Measurements from ENCODE around the gene BARX1.
"Not testable (repeated sequence)": the region's sequence is repeated elsewhere in the genome, so short reads cannot be mapped to it uniquely, and the experiment has no call there.

Gene BARX1

DNA sequence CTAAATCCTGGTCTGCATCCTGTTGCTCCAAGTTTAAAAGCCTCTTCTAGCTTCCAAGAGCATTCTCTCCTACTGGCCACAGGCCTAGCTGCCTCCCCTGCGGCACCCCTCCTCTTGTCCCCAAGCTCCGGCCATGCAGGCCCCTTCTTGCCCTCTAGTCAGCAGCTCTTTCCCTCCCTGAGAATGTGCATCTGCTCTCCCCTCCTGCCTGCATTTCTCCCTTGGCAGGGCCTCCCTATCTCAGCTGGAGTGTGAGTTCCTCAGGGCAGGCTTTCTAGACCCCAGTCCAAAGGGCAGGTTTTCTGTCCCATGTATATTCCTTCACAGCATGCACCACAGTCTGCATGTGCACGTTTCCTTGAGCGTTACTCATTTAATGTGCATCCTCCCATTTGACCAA lies 24.6 kb upstream of the BARX1 start:
- no peak for DNase-seq
- Histone ChIP-seq H3K9me3 (ENCODE audit: severe bottlenecking) (peaks cover 2% of the 10 kb centered on the region), H3K36me3 (no peaks in the 10 kb centered on the region), H3K27me3 (ENCODE audit: insufficient read depth, low read depth, severe bottlenecking) (no peaks in the 10 kb centered on the region), H3K27ac (no peak overlapping the region), H3K4me3 (ENCODE audit: low read depth, low read length) (no peak overlapping the region)
- TF ChIP-seq, protein P1, sequence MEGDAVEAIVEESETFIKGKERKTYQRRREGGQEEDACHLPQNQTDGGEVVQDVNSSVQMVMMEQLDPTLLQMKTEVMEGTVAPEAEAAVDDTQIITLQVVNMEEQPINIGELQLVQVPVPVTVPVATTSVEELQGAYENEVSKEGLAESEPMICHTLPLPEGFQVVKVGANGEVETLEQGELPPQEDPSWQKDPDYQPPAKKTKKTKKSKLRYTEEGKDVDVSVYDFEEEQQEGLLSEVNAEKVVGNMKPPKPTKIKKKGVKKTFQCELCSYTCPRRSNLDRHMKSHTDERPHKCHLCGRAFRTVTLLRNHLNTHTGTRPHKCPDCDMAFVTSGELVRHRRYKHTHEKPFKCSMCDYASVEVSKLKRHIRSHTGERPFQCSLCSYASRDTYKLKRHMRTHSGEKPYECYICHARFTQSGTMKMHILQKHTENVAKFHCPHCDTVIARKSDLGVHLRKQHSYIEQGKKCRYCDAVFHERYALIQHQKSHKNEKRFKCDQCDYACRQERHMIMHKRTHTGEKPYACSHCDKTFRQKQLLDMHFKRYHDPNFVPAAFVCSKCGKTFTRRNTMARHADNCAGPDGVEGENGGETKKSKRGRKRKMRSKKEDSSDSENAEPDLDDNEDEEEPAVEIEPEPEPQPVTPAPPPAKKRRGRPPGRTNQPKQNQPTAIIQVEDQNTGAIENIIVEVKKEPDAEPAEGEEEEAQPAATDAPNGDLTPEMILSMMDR (IDR thresholded peaks at IDR 0.05; ENCODE audit: low read depth, low read length) = no peak

DNA sequence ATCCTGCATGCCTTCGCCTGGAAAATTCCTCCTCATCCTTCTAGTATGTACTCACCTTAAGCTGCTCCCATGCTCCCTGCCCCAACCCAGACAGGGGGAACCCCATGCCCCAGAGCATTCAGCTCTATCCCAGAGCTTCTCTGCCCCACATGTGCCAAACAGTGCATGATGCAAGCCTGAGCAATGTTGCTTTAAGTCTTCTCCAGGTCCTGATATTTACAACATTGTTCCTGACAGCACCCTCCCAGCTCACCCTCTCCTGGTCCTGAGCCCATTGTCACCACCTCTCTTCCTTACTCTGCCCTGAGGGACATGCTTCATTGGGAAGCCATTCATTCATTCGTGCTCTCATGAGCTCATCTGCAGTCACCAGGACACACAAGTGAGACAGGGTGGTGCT lies 23.4 kb upstream of the BARX1 start:
- no peak for DNase-seq
- TF ChIP-seq, protein P1 (IDR thresholded peaks at IDR 0.05; ENCODE audit: low read depth, low read length) = no peak
- H3K36me3 ChIP-seq = no peaks in the 10 kb centered on the region
- H3K9me3 ChIP-seq (ENCODE audit: severe bottlenecking) = peaks cover 4% of the 10 kb centered on the region
- no peak overlapping the region for H3K4me3 ChIP-seq (ENCODE audit: low read depth, low read length)
- H3K27me3 ChIP-seq (ENCODE audit: insufficient read depth, low read depth, severe bottlenecking) = no peaks in the 10 kb centered on the region
- no peak overlapping the region for H3K27ac ChIP-seq

DNA sequence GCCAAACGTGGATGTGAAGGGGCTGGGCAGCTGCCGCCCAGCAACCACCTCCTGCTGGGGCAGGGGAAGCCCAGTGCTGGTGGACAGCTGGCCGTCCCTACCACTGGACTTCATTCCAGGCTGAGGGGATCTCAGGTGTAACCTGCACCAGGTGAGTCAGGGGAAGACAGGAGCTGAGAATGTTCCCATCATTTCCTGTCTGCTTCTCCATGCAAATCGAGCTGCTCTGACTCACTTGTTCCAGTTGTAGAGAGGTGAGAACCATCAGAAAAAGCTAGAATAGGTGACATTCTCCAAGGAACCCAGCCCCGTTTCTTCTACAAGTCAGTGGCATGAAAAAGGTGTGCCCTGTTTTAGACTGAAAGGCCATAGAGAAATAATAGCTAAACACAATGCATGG lies 21.8 kb upstream of the BARX1 start:
- H3K9me3 ChIP-seq (ENCODE audit: severe bottlenecking) = peaks cover 14% of the 10 kb centered on the region
- no peaks in the 10 kb centered on the region for H3K36me3 ChIP-seq
- no peak overlapping the region for H3K27ac ChIP-seq
- H3K27me3 ChIP-seq (ENCODE audit: insufficient read depth, low read depth, severe bottlenecking) = no peaks in the 10 kb centered on the region
- H3K4me3 ChIP-seq (ENCODE audit: low read depth, low read length) = no peak overlapping the region
- no peak for DNase-seq
- TF ChIP-seq, protein P1 (IDR thresholded peaks at IDR 0.05; ENCODE audit: low read depth, low read length) = no peak

DNA sequence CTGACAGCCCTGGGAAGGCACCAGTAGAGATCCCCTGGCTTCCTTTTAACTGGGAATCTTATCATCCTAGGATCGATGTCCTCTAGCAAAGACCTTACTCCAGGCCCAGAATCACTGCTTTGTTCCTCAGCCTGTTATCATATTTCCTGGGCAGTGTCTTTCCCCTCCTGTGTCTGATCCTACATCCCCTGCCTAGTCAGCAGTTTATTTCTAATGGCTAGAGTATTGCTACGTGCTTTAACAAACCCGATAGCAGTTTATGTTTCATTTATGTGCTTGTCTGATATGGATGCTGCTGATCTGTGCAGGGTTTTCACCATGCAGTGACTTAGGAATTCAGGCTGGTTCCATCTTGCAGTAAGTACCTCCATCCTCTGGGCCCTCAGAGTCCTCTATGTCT lies 20.9 kb upstream of the BARX1 start:
- Histone ChIP-seq H3K9me3 (ENCODE audit: severe bottlenecking) (peaks cover 16% of the 10 kb centered on the region), H3K27ac (no peak overlapping the region), H3K36me3 (no peaks in the 10 kb centered on the region), H3K27me3 (ENCODE audit: insufficient read depth, low read depth, severe bottlenecking) (no peaks in the 10 kb centered on the region), H3K4me3 (ENCODE audit: low read depth, low read length) (no peak overlapping the region)
- TF ChIP-seq, protein P1 (IDR thresholded peaks at IDR 0.05; ENCODE audit: low read depth, low read length) = no peak
- no peak for DNase-seq

DNA sequence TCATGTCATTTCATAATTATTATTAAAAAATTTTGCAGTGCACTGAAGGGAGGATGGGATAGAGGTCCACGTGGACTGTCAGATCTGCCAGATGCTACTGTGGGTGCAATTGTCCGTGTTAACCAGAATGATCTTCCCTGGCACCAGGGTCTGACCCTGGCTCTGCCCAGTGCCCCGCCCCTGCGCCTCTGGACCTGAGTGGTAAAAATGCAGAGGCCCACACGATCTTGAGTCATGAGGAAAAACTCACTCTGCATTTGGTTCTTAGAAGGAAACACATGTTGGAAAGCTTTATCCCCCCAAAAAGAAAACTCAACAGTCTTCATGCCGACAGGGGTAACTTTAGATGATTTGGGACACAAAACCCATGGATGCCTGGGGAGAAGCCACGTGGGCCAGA lies 20.1 kb upstream of the BARX1 start:
- no peak for DNase-seq
- Histone ChIP-seq H3K4me3 (ENCODE audit: low read depth, low read length) (no peak overlapping the region), H3K36me3 (no peaks in the 10 kb centered on the region), H3K27me3 (ENCODE audit: insufficient read depth, low read depth, severe bottlenecking) (peaks cover 4% of the 10 kb centered on the region), H3K9me3 (ENCODE audit: severe bottlenecking) (peaks cover 16% of the 10 kb centered on the region), H3K27ac (no peak overlapping the region)
- TF ChIP-seq, protein P1 (IDR thresholded peaks at IDR 0.05; ENCODE audit: low read depth, low read length) = no peak

DNA sequence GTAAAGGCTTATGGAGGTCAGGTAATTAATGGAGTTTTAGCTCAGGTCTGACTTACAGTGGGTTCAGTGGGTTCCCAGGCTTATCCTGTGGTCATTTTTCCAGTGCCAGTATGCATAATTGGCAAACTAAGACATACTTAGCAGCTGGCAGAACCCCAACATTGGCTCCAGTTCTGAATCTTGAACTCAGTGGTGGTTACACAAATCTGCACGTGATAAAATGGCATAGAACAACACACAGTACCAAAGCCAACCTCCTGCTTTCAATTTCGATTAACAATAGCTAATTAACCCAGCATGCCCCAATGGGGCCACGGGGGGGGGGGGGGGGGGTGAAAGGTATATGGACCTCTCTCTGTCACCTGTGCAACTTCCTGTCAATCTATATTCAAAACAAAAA lies 19.0 kb upstream of the BARX1 start:
- no peak for DNase-seq
- Histone ChIP-seq H3K27me3 (ENCODE audit: insufficient read depth, low read depth, severe bottlenecking) (peaks cover 4% of the 10 kb centered on the region), H3K36me3 (no peaks in the 10 kb centered on the region), H3K4me3 (ENCODE audit: low read depth, low read length) (no peak overlapping the region), H3K27ac (no peak overlapping the region), H3K9me3 (ENCODE audit: severe bottlenecking) (peaks cover 16% of the 10 kb centered on the region)
- TF ChIP-seq, protein P1 (IDR thresholded peaks at IDR 0.05; ENCODE audit: low read depth, low read length) = no peak

DNA sequence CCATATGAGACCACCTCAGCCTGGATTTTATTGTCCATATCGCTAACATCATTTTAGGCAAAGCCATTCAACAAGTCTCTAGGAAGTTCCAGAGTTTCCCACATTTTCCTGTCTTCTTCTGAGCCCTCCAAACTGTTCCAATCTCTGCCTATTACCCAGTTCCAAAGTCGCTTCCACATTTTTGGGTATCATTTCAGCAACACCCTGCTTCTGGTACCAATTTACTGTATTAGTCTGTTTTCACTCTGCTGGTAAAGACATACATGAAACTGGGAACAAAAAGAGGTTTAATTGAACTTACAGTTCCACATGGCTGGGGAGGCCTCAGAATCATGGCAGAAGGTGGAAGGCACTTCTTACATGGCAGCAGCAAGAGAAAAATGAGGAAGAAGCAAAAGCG lies 17.5 kb upstream of the BARX1 start:
- H3K27ac ChIP-seq; H3K36me3 ChIP-seq; DNase-seq; H3K27me3 ChIP-seq (ENCODE audit: insufficient read depth, low read depth, severe bottlenecking); H3K4me3 ChIP-seq (ENCODE audit: low read depth, low read length): not testable (repeated sequence)
- peaks cover 16% of the 10 kb centered on the region for H3K9me3 ChIP-seq (ENCODE audit: severe bottlenecking)

All from WERI-Rb-1 (cell line).